TTC549 (cell line): Measurements from ENCODE around the gene YIPF2.

ENCODE experiments used
- FAIRE-seq: peaks from 2 replicates; lab custom pipeline; 2012; peaks lifted over from hg19 to GRCh38; lab: Jason Lieb, UNC

YIPF2 gene

DNA sequence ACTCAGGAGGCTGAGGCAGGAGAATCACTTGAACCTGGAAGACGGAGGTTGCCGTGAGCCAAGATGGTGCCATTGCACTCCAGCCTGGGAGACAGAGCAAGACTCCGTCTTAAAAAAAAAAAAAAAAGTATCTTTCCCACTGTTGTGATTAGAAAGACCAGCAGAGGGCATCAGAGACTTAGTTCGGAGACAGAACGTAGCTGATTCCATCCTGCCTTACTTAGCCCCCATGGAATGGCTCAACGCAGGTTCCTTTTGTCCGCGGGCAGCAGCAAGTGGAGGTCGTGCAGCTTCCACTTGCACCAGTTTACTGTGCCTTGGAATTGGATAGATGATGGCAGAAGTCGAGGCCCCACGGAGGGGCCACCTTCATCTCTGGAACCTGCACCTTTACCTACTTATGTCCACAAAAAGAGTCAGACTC lies 8.2 kb upstream of the YIPF2 start:
- peak; percentile 3 for FAIRE-seq

DNA sequence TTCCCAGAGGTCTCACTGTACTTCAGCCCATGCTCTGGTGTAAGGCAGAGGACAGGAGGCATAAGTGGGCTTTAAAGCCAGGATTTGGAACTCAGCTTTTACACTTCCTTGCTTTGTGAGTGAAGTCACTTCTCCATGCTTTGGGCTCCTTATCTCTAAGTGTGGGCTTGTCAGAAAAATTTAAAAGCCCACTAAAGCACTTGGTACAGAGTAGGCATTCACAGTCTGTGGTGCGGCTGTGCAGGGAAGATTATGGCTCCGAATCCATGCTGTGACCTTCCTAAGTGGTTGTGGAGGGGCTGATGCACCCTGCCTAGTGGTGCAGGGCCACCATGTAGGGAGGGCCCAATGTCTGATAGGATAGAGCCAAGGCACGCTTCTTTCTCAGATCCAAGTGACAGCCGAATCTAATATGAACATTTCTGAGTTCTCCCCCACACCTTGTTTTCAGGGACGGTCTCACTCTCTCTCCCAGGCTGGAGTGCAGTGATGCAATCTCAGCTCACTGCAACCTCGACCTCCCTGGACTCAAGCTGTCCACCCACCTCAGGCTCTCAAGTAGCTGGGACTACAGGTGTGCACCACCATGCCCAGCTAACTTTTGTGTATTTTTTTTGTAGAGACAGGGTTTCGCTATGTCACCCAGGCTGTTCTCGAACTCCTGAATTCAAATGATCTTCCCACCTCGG lies 7.1 kb upstream of the YIPF2 start:
- no peak for FAIRE-seq

DNA sequence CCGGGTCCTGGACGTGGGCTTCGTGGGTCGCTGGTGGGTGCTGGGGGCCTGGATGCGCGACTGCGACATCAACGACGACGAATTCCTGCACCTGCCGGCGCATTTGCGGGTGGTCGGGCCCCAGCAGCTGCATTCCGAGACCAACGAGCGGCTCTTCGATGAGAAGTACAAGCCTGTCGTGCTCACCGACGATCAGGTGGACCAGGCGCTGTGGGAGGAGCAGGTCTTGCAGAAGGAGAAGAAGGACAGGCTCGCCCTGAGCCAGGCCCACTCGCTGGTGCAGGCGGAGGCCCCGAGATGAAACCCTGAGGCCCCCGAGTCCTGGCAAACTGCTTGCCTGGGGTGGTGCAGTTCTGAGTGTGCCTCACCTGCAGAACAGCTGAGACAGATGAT lies 959 bp upstream of the YIPF2 start:
- FAIRE-seq: no peak

DNA sequence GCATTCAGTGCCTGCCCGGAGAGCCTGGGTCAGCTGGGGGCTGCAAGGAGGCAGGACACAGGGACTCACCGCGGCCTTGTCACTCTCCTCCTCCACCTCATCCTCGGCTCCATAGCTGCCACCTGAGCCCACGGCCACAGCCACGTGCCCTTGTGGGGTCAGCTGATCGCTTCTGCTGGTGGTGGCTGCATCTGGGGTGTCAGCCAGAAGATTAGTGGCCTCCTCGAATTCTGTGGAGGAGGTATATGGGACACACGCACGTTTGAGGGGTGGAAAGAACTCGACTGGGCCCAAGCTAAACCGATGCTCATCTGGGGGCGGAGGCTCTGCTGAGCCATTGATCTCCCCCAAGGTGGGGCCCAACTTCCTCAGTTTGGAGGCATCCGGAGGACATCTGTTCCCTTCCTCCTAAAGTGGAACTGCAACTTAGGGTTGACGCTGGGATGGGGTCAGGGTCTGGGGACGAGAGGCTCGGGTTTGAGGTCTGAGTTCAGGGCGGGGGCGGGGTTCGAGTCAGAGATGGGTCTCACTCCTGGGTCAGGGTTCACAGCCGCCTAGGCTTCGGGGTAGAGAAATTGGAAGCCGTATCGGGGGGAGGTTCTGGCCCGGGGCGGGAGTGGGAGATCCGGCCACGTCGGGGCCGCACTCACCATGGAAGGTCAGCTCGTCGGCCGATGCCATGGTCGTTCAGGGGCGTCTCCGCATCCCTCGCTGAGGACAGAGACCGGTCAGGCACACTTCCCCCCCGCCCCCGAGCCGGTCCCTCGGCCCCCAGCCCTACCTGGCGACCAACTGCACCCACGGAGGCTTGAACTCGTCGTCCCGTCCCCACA lies 493 bp downstream of the YIPF2 start:
- FAIRE-seq: no peak

DNA sequence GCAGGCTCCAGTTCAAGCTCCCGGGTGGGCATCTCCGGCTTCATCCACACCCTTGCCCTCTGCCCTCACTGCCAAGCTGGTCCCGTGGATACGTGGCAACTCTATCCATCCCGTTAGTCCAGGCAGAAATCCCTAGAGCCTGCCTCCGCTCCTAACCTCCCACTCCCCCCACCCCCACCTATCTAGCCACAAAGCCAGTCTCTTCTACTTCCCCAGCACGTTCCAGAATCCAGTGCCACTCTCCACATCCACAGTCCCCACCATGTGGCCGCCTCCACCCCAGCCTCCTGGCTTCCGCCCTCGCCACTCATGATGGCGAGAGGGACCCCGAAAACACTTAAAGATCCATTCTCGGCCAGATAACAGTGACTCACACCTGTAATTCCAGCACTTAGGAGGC lies 3.8 kb downstream of the YIPF2 start:
- no peak for FAIRE-seq

DNA sequence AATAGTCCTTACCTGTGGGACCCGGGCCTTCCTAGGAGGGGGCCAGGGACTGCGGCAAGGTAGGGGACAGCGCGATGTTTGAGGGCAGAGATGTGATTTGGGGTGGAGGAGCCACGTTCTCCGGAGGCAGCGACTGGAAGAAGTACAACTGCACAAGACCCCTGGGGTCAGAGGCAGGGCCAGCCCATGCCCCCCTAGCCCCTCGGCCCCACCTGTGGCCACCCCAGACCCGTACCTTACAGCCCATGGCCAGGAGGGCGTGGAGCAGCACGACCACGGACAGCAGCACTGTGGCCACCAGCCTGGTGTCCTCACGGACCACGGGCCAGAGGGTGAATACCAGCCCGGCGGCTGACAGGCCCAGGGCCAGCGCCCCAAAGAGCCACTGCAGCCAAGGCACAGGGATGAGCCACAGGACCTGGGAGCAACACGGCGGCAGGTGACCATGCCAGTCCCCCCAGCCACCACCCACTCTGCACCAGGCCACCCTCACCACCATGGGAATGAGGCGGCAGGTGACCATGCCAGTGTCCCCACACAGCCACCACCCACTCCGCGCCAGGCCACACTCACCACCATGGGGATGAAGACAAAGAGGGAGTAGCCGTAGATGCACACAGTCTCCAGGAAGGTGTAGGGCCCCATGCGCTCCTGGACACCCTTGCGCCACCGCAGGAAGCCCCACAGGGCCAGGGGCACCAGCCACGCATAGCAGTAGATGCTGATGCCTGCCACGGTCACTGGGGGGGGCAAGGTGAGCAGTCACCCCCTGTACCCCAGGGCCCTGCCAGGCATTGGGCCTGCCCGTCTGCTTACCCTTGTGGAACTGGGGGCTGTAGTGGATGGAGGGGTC lies 5.0 kb downstream of the YIPF2 start:
- no peak for FAIRE-seq

DNA sequence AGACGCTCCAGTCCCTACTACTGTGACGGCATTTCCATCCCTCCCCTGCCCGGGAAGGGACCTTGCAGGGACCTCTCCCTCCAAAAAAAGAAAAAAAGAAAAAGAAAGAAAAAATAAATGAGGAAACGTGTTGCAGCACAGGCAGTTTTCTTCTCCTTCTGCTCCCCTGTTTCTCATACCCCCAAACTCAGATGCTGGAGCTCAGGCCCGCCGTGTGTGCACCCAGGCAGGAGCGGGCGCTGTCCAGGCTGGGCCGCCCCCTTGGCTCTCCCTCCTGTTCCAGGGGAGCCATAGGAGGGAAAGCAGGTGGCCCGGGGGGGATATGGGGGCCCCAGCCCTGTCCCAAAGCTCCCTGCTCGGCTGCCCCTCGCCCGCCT lies 5.8 kb downstream of the YIPF2 start:
- FAIRE-seq: no peak

DNA sequence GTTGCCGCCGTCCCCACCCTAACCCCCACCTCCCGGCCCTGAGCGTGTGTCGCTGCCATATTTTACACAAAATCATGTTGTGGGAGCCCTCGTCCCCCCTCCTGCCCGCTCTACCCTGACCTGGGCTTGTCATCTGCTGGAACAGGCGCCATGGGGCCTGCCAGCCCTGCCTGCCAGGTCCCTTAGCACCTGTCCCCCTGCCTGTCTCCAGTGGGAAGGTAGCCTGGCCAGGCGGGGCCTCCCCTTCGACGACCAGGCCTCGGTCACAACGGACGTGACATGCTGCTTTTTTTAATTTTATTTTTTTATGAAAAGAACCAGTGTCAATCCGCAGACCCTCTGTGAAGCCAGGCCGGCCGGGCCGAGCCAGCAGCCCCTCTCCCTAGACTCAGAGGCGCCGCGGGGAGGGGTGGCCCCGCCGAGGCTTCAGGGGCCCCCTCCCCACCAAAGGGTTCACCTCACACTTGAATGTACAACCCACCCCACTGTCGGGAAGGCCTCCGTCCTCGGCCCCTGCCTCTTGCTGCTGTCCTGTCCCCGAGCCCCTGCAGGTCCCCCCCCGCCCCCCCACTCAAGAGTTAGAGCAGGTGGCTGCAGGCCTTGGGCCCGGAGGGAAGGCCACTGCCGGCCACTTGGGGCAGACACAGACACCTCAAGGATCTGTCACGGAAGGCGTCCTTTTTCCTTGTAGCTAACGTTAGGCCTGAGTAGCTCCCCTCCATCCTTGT lies 6.4 kb downstream of the YIPF2 start:
- no peak for FAIRE-seq

DNA sequence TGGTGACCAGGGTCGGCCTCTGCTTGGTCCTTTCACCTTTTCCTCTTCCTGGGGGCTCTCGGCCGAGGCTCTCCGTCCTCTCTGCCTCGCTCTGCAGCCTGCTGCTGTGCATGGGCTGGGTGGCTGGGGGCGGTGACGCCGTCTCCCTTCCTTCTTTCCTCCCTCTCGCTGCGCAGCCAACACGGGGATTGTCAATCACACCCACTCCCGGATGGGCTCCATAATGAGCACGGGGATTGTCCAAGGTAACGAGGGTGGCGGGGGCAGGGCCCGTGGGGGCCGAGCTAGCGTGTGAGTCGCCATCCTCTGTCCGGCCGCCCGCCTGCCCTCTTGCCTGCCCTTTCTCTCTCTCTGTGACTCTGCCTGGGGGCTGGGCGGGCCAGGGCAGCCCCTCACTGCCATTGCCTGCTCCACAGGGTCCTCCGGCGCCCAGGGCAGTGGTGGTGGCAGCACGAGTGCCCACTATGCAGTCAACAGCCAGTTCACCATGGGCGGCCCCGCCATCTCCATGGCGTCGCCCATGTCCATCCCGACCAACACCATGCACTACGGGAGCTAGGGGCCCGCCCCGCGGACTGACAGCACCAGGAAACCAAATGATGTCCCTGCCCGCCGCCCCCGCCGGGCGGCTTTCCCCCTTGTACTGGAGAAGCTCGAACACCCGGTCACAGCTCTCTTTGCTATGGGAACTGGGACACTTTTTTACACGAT lies 7.1 kb downstream of the YIPF2 start:
- FAIRE-seq: no peak

DNA sequence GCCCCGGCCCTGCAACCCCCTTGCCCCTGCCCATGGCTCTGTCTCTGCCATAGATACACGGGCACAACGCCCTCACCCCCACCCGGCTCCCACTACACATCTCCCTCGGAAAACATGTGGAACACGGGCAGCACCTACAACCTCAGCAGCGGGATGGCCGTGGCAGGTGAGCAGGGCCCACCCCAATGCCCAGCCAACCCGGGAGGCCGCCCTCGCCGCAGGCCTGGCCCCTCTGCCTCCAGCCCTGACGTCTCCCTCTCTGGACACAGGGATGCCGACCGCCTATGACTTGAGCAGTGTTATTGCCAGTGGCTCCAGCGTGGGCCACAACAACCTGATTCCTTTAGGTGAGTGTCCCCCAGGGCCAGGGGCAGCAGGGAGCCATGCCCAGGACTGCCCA lies 7.7 kb downstream of the YIPF2 start:
- no peak for FAIRE-seq

DNA sequence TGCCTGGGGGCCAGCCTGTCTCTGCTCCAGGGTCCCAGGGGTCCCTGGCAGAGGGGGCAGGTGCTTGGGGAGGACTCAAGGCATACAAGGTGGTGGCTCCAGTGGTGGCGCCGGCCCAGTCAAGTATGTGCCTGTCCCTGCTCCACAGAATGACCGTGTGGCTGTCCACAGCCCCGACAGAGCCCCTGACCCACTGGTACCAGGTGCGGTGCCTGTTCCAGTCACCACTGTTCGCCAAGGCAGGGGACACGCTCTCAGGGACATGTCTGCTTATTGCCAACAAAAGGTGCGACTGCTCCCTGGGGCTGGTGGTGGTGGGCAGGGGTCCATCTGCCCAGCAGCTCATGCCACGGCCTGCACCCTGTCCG lies 8.2 kb downstream of the YIPF2 start:
- no peak for FAIRE-seq

DNA sequence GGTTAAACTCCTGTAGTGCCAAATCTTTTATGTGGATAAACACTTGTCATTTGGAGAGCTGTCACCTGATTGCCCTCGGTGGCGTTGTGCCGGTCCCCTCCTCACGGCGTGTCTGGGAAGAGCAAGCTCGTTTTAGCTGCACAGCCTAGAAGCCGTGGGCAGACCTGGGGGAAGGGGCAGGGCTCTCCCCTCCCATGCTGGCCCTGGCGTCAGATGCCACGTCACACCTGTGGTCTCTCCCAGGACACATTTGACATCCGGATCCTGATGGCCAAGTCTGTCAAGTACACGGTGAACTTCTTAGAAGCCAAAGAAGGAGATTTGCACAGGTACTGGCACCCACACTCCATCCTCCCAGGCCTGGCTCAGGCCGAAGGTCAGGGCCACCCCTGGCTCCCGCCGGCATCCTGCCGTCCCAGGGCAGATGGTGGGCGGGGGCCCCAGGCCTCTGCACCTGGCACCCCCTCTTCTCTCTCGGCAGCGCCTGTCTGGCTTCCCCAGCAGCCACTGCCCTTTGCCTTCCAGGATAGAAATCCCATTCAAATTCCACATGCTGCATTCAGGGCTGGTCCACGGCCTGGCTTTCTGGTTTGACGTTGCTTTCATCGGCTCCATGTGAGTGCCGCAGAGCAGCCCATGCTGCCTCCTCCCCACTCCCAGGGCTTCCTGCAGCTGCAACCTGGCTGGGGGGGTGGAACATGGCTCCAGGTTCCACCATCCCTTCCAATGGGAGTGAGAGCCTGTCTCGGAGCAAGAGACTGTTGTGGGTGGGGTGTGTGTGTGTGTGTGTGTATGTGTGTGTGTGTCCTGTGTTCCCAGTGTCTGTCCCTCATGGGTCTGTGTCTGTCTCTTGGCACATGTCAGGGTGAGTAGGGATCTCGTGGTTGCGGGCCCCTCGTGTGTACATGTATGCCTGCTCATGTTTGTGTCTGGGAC lies 8.8 kb downstream of the YIPF2 start:
- no peak for FAIRE-seq

DNA sequence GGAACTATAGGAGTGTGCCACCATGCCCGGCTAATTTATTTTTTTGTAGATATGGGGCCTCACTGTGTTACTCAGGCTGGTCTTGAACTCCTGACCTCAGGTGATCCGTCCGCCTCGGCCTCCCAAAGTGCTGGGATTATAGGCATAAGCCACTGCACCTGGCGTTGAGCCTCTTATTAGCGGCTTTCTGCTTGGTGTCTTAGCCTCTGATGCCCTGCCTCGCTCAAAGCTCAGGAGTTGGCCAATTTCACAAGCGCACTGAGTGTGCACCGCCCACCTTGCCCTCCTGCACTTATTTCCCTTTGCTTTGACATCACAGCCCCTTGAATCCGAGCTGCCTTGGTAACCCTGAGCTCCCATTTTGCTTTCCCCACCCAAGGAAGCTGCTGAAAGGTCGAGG lies 10.1 kb downstream of the YIPF2 start:
- FAIRE-seq: no peak

DNA sequence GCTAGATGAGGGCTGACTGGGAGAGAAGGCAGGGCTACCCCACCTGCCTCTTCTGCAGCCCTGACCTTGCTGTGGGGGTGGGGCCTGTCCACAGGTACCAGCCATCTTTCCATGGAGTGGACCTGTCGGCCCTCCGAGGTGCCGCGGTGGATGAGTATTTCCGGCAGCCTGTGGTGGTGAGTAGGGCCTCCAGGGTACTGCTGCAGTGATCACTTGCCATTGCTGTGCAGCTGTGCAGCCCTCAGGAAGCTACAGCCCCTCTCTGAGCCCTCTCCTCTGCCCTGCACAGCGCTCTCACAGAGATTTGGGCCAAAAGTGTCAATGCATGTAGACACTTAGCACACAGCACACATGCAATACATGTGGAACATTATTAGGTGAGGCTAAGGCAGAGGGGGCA lies 11.8 kb downstream of the YIPF2 start:
- FAIRE-seq: no peak

DNA sequence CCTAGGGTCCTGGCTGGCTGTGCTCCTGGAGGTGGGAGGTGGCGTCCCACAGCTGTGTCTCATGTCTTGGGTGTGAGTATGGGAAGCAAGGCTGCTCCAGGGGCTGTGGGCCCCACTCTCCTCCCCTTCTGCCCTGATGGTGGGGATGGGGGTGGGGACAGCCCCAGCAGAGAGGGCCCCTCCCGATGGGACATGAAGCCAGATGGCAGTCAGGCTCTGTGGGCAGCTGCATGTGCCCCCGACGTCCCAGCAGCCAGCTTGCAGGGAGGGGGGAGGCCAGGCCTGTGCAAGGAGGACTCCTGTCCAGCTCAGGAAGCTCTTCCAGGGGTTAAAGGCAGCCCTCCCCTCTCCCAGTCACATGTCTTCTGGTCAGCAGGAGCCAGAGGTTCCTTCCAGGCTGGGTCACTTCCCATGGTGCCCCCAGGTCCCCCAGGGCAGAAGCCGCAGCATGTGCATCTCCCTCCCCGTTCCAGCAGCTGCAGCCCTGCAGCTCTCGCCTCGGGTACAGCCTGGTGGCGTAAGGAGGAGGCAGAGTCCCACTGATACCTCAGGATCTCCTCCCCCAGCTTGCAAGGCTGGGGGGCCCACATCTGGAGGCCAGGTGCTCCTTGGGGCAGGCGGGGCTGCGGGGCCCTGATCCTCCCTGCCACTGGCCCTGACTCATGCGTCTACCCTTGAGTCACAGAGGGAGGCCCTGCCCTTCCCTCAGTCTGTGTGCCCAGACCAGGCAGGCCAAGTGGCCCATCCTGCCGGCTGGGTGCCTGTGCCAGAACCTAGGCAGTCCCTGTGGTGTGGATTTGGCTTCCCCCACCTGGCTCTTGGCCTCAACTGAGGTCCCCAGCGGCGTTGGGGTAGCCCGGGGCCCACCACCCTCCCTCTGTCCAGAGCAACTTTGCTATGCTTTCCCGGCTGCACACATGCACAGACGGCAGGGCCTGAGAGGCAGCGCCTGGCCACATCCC lies 13.0 kb downstream of the YIPF2 start:
- FAIRE-seq: no peak

DNA sequence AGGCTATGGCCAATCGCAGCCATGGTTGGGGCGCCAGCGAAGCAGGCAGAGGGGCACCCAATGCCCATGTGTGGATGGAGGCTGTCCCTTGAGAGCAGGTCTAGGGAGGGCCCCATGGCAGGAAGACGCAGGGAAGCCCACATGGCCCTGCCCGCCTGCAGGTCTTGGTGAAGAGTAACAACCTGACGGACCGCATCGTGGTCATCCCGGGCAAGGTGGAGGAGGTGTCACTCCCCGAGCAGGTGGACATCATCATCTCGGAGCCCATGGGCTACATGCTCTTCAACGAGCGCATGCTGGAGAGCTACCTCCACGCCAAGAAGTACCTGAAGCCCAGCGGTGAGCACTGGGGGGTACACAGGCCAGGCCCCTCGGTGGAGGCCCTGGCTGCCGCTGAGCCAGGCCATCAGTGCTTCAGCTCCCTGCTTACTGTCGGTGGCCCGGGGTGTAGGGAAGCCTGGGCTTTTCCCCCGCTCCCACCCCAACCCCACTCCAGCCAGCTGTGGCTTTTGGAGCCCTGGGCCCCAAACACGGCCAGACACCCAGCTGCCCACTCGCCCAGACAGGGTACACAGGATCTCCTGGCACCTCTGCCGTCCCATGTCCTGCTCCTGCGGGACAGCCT lies 14.6 kb downstream of the YIPF2 start:
- no peak for FAIRE-seq

DNA sequence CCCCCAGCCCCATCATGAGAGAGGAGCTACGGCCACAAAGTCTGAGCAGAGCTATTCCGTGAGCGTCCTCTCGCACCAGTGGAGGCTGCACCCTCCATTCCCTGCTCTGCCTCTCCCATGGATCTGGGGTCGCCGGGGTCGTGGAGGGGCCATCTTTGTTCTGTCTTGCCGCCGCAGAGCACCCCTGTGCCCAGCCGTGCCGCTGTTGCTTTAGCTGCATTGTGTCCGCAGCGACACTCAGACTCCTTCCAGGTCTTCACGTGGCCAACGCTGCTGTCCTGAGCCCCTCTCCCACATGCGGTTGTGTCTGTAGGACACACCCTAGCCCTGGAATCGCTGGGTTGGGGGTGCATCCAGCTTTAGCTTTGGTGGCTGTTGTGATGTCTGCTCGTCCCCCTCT lies 15.8 kb downstream of the YIPF2 start:
- no peak for FAIRE-seq

DNA sequence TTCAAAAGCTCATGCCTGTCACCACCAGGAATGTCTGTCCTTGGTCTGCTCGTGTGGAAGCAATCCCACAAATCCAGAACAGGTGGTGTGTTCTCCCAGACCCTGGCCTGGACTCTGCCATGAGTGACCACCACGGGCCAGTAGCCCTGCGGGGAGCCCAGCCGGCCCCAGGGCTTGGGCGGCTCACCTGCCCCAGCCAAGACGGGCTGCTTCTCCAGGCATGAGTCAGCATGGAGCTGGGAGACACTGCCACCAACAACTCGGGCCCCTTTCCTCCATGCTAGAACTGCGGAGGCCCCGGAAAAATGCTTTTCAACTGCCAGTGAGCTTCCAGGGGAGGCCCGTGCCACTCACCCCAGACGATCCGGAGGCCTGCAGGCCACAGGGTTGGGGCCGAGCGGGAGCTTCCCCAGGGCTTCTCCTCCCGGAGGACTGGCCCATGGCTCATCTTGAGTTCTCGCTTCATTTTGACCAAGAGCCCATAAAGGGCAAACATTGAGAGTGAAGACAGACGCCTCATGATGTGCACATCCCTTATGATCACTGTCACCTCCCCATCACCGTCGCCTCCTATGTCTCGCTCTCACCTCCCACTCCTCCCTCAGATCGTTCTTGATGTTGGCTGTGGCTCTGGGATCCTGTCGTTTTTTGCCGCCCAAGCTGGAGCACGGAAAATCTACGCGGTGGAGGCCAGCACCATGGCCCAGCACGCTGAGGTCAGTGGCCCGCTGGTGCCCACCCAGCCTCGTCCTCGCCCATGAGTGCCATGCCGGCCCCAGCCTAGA lies 16.7 kb downstream of the YIPF2 start:
- no peak for FAIRE-seq
